WTC11 (cell line): Measurements from ENCODE around the gene INHBB.

ENCODE experiments used
- AFF4 ChIP-seq: sonication (generic); formaldehyde crosslinking; IDR thresholded peaks from 2 replicates; pipeline ENCODE4 v1.8.1; 2023; ENCODE audit warnings: mild to moderate bottlenecking, missing genetic modification reagents, borderline replicate concordance
- E2F5 ChIP-seq: sonication (generic); formaldehyde crosslinking; IDR thresholded peaks from 2 replicates; pipeline ENCODE4 v1.8.1; 2022; ENCODE audit warnings: mild to moderate bottlenecking, moderate library complexity, missing genetic modification reagents
- ETV6 ChIP-seq: sonication (generic); formaldehyde crosslinking; IDR thresholded peaks from 2 replicates; pipeline ENCODE4 v1.8.1; 2022; ENCODE audit warnings: mild to moderate bottlenecking, missing genetic modification reagents
- HMGXB4 ChIP-seq: sonication (generic); formaldehyde crosslinking; IDR thresholded peaks from 2 replicates; pipeline ENCODE4 v1.8.1; 2023; ENCODE audit warnings: mild to moderate bottlenecking, moderate library complexity, missing genetic modification reagents
- IRF1 ChIP-seq: sonication (generic); formaldehyde crosslinking; IDR thresholded peaks from 2 replicates; pipeline ENCODE4 v1.8.0; 2023; ENCODE audit warnings: missing genetic modification reagents
- JUN ChIP-seq: sonication (generic); formaldehyde crosslinking; IDR thresholded peaks from 2 replicates; pipeline ENCODE4 v1.8.0; 2023; ENCODE audit warnings: mild to moderate bottlenecking, missing genetic modification reagents
- SMAD3 ChIP-seq: sonication (generic); formaldehyde crosslinking; IDR thresholded peaks from 2 replicates; pipeline ENCODE4 v1.8.0; 2022; ENCODE audit warnings: missing genetic modification reagents, mild to moderate bottlenecking, borderline replicate concordance
- SMAD4 ChIP-seq: sonication (generic); formaldehyde crosslinking; IDR thresholded peaks from 2 replicates; pipeline ENCODE4 v1.8.0; 2022; ENCODE audit warnings: mild to moderate bottlenecking, missing genetic modification reagents
- TEAD1 ChIP-seq: sonication (generic); formaldehyde crosslinking; IDR thresholded peaks from 2 replicates; pipeline ENCODE4 v1.8.0; 2022; ENCODE audit warnings: mild to moderate bottlenecking, missing genetic modification reagents
- TP53 ChIP-seq: sonication (generic); formaldehyde crosslinking; IDR thresholded peaks from 2 replicates; pipeline ENCODE4 v1.8.1; 2023; ENCODE audit warnings: mild to moderate bottlenecking, missing genetic modification reagents
- USF1 ChIP-seq: sonication (generic); formaldehyde crosslinking; IDR thresholded peaks from 2 replicates; pipeline ENCODE4 v1.8.0; 2022; ENCODE audit warnings: mild to moderate bottlenecking, missing genetic modification reagents
- TF ChIP-seq, protein P1 (sequence below): fragments of 200-600 bp; IDR thresholded peaks from 2 replicates; pipeline ENCODE4 v1.8.0; 2022; ENCODE audit warnings: antibody characterized with exemption
- TF ChIP-seq, protein P2 (sequence below): sonication (generic); formaldehyde crosslinking; IDR thresholded peaks from 2 replicates; pipeline ENCODE4 v1.8.0; 2022; ENCODE audit warnings: mild to moderate bottlenecking, missing genetic modification reagents
- TF ChIP-seq, protein P3 (sequence below): sonication (generic); formaldehyde crosslinking; IDR thresholded peaks from 2 replicates; pipeline ENCODE4 v1.8.0; 2022; ENCODE audit warnings: mild to moderate bottlenecking, missing genetic modification reagents

- TF ChIP-seq, protein P1, sequence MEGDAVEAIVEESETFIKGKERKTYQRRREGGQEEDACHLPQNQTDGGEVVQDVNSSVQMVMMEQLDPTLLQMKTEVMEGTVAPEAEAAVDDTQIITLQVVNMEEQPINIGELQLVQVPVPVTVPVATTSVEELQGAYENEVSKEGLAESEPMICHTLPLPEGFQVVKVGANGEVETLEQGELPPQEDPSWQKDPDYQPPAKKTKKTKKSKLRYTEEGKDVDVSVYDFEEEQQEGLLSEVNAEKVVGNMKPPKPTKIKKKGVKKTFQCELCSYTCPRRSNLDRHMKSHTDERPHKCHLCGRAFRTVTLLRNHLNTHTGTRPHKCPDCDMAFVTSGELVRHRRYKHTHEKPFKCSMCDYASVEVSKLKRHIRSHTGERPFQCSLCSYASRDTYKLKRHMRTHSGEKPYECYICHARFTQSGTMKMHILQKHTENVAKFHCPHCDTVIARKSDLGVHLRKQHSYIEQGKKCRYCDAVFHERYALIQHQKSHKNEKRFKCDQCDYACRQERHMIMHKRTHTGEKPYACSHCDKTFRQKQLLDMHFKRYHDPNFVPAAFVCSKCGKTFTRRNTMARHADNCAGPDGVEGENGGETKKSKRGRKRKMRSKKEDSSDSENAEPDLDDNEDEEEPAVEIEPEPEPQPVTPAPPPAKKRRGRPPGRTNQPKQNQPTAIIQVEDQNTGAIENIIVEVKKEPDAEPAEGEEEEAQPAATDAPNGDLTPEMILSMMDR = no peak
- TF ChIP-seq USF1 (CRISPR knock-in tag) (no peak), ETV6 (CRISPR knock-in tag) (no peak), IRF1 (no peak), SMAD3 (CRISPR knock-in tag) (no peak), HMGXB4 (CRISPR knock-in tag) (no peak), JUN (no peak), TEAD1 (CRISPR knock-in tag) (no peak), TP53 (CRISPR knock-in tag) (no peak), AFF4 (CRISPR knock-in tag) (no peak), SMAD4 (no peak), E2F5 (CRISPR knock-in tag) (no peak)
- TF ChIP-seq, protein P2, sequence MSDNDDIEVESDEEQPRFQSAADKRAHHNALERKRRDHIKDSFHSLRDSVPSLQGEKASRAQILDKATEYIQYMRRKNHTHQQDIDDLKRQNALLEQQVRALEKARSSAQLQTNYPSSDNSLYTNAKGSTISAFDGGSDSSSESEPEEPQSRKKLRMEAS (CRISPR knock-in tag) = no peak
- TF ChIP-seq, protein P3, sequence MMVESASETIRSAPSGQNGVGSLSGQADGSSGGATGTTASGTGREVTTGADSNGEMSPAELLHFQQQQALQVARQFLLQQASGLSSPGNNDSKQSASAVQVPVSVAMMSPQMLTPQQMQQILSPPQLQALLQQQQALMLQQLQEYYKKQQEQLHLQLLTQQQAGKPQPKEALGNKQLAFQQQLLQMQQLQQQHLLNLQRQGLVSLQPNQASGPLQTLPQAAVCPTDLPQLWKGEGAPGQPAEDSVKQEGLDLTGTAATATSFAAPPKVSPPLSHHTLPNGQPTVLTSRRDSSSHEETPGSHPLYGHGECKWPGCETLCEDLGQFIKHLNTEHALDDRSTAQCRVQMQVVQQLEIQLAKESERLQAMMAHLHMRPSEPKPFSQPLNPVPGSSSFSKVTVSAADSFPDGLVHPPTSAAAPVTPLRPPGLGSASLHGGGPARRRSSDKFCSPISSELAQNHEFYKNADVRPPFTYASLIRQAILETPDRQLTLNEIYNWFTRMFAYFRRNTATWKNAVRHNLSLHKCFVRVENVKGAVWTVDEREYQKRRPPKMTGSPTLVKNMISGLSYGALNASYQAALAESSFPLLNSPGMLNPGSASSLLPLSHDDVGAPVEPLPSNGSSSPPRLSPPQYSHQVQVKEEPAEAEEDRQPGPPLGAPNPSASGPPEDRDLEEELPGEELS (CRISPR knock-in tag) = no peak
These were observed 13.0 kb downstream of the INHBB start for GRCh38 chr2:120358734-120359465.
